Diencephalon (tissue), 1 donor: ENCODE data around the gene SLC25A18. TPM values are rescaled to one million over a fixed set of nuclear protein-coding genes. Genes with fewer than 3 reads are reported as not detected.

Experiments
- total RNA-seq: library from RNA; depleted of rRNA; stranded (reverse); fragments of >200 nt; gene quantifications from one replicate; pipeline ENCODE4 v1.2.3, GENCODE V29; 2014

SLC25A18 gene, protein sequence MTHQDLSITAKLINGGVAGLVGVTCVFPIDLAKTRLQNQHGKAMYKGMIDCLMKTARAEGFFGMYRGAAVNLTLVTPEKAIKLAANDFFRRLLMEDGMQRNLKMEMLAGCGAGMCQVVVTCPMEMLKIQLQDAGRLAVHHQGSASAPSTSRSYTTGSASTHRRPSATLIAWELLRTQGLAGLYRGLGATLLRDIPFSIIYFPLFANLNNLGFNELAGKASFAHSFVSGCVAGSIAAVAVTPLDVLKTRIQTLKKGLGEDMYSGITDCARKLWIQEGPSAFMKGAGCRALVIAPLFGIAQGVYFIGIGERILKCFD
- total RNA-seq: 11.5 TPM

DNA sequence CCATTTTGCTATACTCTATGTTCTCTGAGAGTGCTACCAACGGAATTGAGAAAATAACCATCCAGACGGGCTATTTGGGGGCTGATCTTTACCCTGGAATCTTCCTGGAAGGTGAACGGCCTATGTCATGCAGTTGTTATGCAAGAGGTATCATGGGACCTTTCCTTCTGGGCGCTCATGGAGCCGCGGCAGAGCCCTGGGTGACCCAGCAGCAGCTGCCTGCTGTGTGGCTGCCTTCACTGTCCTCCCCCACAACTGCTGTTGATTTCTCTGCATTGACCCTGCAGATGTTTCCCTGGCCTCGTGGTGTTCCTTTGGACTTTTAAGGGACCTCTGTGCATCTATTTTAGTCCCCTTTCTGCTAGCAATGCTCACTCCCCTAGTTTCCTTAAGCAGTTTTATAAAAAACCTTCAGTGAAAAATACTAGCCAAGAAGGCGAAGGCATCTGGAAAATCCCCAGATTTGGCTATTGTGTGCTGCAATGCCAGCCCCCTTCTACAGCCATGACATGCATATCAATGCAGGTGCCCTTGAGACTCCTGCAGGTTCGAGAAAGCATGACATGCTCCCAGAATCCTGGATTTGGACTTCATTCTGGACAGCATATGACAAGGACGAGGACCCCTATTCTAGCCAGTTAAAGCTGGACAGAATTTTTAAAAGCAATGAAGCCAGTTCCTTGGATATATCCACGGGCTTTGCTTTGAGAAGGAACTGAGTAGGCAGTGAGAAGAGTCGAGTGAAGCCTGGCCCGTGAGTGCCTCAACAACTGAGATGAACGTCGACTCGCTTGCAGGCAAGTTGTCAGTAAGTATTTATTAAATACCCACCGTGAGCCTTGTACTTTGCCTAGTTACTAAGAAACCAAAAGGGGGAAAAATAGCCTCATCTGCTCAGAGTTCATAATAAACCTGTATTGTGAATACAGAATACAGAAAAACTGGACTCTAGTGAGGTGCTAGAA lies at the start of gene SLC25A18:
SLC25A18 (plus strand) TSS at position 593 of the 965 bp plus-strand sequence. CDS start 16,447 bp downstream, outside the sequence.

DNA sequence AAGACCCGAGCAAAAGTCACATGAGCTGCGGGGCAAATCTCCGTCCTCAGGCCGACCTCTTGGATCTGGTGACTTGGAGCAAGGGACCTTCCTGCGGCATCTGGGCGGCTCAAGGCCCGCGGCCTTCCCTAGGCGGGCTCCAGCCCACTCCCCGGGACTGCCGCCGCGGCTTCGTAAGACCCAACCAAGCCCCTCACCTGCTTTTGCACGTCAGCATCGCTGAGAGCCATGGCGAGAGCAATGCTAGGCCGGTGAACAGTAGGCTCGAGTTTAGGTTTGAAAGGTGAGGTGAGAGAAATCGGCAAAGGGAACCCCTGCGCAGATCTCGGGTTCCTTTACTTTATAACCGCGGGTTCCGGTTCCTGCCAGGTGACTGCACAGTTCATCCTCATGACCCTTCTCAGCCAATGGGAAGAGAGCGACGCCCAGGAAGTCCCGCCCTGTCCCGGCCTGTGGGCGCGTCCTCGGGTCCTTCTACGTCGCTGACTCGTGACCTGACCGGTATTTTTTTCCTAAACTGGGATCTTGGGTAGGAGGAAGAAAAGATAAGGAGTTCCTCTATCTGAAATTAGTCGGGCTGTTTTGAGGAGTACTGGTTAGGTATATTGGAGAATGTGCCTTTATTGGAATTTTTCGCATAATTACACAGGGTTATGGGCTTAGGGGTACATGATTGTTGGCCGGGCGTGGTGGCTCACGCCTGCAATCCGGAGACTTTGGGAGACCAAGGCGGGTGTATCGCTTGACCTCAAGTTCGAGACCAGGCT lies 65.3 kb downstream of the SLC25A18 start, which contains the start of gene ATP6V1E1:
ATP6V1E1 (minus strand) TSS at position 344 of the 767 bp plus-strand sequence; CDS start at position 230, 114 bp downstream.

DNA sequence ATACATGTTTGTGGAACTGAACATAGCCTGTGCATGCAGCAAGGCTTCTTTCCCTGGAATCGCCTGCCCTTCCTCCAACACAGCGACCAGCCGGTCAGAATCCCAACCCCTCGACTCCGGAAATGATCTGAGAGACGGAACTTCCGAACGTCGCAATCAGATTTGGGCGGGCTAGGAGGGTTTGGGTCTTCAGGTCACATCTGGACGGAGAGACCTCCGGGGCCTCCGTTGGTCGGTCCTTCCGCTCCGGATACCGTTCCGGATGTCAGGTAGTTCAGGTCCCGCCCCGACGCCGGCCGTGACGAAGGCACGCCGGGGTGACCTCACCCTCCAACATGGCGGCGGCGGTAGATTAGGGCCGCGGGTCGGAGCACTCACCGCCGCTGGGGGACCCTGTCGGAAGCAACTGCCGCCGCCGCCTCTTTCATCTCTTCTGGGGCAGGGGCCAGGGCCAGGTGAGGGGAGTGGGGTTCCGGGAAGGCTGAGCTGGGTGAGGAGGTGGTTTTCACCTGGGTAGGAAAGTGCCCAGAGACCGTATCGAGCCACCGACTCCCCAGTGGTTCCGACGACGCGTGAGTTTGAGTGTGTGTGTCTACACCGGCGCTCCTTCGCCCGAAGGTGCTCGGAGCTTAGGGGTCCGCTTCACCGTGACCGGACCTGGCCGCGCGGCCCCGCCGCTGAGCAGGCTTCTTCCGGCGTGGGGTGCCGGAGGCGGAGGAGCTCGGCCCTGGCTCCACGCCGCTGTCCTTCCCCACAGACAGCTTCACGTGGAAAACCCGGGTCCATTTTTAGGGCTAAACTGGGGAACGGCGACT lies 75.3 kb downstream of the SLC25A18 start, which contains the start of gene BCL2L13:
BCL2L13 (plus strand) TSS at position 326 of the 815 bp plus-strand sequence. CDS start 16,955 bp downstream, outside the sequence.

Other genes starting within 250 kb of the SLC25A18 start
- 6.0 TPM for gene CECR2, start 194.0 kb upstream of the SLC25A18 start, total RNA-seq
- 124 TPM for gene ATP6V1E1, start 65.3 kb downstream of the SLC25A18 start, total RNA-seq
- gene BCL2L13, start 75.3 kb downstream of the SLC25A18 start, total RNA-seq: 41.5 TPM
- 25.4 TPM for gene BID, start 211.0 kb downstream of the SLC25A18 start, total RNA-seq